Stimulated activated CD8-positive, alpha-beta memory T cell treated with anti-CD3 and anti-CD28 coated beads, Interleukin-12 subunit alpha, Interleukin-12 subunit beta, amount 100 ng/mL, for 4 hours (primary cell): ENCODE results near the gene POLD4.
A peak's percentile ranks its signal among the peaks of the same experiment; 100 is the strongest.

Experiments
- DNase-seq: peaks from one replicate; pipeline ENCODE4 v3.0.0-alpha.2; 2020; ENCODE audit warnings: low read depth

Gene POLD4

GRCh38 chr11:67387518-67387917 is 34.2 kb upstream of the POLD4 start:
- no peak for DNase-seq

DNA sequence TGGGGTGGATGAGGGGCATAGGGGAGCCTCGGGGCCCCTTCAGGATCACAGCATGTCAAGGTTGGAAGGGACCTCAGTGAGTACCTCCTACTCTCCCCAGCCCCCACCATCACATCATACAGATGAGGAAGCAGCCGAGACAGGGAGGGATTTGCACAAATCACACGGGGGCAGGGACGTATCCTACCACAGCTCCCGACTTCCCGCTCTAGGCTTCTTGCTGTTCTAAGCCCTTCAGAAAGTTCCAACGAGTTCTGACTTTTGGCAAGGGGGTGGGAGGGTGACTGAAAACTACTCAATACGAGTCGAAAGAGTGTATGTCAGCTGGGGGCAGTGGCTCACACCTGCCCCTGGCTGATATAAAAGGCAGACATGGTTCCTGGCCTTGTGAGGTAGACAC is 33.7 kb upstream of the POLD4 start:
- no peak for DNase-seq

GRCh38 chr11:67384851-67385366 is 31.6 kb upstream of the POLD4 start:
- DNase-seq, result no peak

DNA sequence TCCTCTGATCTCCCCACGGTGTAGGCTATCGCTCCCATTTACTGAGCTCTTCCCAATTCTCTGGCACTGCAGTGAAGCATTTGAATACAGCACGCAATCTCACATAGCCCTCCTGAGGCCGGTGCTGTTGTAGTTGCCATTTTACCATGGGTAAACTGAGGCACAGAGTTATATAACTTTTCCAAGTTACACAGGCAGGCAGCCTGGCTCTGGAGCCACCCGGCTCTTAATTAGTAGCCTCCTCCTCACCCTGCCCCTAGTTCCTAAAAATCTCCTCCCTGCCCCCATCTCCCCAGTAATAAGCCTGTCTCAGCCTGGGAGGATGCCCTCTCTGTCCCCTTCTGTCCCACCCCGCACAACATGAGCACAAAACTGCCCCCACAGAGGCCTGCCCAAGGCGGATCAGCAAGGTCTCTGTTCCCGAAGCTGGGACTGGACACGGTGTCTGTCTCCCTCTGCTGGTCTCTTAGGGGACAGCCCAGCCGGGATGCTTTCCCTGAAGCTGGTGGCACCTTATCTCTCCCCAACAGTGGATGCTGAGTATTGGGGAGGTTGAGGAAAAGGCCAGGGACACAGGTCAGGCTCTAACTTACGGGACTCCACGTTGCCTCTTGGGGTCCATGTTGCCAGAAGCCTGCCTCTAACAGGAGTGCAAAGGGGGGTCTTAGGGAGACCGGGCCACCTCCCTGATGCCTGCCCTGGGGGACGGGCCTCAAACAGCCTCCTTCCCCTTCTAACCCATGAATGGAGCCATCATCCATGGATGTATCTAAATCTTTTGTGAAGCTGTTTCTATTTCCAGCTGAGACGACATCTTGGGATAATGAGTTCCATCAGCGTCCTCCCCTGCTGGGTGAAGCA is 29.2 kb upstream of the POLD4 start:
- DNase-seq, result peak; percentile 70

- DNase-seq, result no peak
Observed at GRCh38 chr11:67381244-67381972, 28.1 kb upstream of the POLD4 start.

- DNase-seq, result no peak
Observed at GRCh38 chr11:67379061-67380058, 26.0 kb upstream of the POLD4 start.

DNA sequence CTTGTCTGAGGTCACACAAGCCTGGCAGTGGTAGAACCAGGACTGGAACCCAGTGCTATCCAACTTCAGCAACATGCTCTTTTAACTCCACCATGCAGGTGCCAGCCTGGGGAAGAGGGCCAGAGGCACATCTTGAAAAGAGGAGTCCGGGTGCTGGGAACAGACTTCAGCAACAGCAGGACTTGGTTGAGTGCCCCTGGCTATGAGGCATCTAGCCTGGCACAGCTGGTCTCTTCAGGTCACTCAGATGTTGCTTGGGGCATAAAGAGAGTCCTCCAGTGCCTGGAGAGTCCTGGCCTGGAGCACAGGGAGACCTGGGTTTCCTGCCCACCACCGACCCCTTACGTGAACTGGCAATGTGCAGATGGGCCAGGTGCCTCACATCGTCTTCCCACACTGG is 25.2 kb upstream of the POLD4 start:
- DNase-seq, result no peak

DNA sequence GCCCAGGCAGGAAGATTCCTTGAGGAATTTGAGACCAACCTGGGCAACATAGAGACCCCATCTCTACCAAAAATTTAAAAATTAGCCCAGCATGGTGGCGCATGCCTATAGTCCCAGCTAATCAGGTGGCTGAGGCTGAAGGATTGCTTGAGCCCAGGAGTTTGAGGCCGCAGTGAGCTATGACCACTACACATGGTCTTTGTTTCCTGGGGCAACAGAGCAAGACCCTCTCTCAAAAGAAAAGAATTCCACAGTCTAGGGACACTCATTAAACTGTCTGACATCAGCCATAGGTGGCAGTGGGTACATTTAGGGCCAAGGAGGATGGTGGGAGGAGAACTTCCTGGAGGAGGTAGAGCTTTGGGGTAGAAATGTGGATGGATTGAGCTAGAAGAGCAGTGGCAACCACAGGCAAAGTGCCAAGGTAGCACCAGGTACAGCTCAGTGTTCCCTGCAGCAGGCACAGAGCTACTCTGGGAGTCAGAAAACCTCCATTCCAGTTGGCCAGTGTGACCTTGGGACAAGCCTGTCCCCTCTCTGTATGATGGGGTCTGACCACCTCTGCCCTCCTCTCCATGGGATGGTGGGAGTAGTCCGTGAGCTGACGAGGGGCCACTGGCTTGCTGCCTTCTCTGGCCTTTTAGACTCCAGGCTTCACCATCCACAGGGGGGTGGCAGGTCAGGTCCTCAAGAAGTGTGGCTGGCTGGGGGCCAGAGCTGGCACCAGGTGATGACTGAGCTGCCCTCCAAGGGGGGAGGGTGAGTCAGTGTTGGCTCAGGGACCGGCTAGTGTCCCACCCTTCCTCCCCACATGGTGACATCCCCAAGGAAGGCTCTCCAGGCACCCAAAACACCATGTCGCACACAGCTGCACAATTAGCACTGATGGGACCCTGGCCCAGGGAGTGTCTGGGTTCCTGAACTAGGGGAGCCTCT is 23.8 kb upstream of the POLD4 start:
- no peak for DNase-seq

- no peak for DNase-seq
Observed at GRCh38 chr11:67376063-67376820, 22.9 kb upstream of the POLD4 start.

GRCh38 chr11:67375320-67376055 is 22.1 kb upstream of the POLD4 start:
- no peak for DNase-seq

DNA sequence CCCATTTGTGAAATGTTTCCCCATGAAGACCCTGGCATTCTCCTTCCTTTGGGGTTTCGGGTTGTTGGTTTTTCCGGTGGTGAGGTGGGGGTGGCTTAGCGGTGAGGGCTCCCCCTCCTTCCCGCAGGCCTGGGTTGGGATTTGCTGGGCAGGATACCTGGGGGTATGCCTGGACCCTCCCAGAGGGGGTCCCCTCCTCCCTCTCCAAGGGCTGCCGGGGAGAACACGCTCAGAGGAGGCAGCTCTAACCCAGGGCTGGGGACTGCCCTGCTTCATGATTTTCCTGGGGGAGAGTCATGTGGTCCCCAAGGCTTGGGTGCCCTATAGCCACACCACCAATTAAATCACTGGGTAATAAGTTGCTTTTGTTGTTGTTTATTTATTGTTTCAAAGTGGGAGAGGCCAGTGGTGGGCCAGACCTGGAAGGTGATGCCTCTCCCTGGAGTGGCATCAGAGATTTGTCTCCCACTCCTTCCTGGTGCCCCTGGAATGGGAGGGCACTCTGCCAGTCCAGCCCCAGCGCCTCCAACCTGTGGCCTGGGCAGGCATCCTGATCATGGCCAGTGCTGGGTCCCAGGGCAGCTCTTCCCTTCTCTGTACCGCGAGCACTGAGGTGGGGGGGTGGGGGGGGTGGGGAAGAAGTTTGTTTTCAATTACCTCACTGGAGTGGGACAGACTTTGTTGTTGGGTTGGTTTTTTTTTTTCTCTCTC is 21.4 kb upstream of the POLD4 start:
- no peak for DNase-seq

GRCh38 chr11:67373648-67374570 is 20.6 kb upstream of the POLD4 start:
- DNase-seq, result peak; percentile 70

GRCh38 chr11:67372993-67373647 is 19.8 kb upstream of the POLD4 start, which contains the start of gene CLCF1:
Gene CLCF1, minus strand, starts transcription at chr11:67373598. Its CDS starts 59 bp downstream, at chr11:67373539.
- peak; percentile 19 for DNase-seq

GRCh38 chr11:67372321-67372992 is 19.1 kb upstream of the POLD4 start:
- peak; percentile 16 for DNase-seq

GRCh38 chr11:67371911-67372320 is 18.6 kb upstream of the POLD4 start:
- DNase-seq, result no peak

DNA sequence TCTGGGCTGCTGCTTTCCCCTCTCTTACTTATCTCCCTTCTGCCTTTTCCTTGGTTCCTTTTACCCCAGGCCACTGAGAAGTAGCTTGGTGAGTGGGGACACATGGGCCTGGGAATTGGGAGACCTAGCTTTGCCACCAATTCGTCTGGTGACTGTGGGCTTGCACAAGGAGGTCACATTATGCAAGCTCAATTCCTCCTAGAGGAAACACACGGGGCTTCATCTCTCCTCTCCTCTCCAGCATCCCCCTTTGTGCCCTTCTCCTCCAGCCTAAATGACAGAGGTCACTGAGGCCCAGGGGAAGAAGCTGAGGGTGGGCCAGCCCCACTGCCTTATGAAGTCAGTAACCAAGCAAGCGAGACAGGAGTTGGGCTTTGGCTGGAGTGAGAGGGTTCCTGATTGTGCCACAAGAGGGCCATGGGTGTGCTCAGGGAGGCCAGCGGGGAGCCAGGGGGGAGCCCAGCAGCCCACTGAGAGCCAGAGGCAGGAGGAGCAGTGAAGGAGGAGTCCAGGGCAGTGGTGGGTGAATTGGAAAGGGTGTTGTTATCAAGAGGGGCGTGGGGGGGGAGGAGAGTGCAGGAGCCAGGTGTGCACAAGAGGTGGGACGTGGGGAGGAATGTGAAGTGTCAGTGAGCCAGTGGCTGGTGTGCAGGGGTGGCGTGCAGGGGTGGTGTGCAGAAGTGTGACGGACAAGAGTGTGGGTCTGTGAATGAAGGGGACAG is 18.0 kb upstream of the POLD4 start:
- DNase-seq, result no peak
